Neutrophil (primary cell): Measurements from ENCODE around the gene DDR1.
A peak's percentile ranks its signal among the peaks of the same experiment; 100 is the strongest.
"Not testable (repeated sequence)": the region's sequence is repeated elsewhere in the genome, so short reads cannot be mapped to it uniquely, and the experiment has no call there.

ENCODE experiments used
- H3K27ac ChIP-seq: fragments of 200-600 bp; sonication (generic); 2 replicates; pipeline ENCODE4 v1.5.1; 2016; ENCODE audit warnings: mild to moderate bottlenecking, moderate library complexity
- H3K27me3 ChIP-seq: fragments of 200-600 bp; sonication (generic); 2 replicates; pipeline ENCODE4 v1.6.0; 2016; ENCODE audit warnings: mild to moderate bottlenecking
- H3K36me3 ChIP-seq: fragments of 200-600 bp; sonication (generic); 2 replicates; pipeline ENCODE4 v1.5.1; 2017
- H3K4me1 ChIP-seq, 2 experiments: fragments of 200-600 bp in 1 of 2; sonication (generic) in 1 of 2; 1 replicate in 1 of 2; 2 replicates in 1 of 2; pipeline versions ENCODE4 v1.5.1 to v1.6.1; 2013 to 2016; ENCODE audit warnings: low read depth in 1 of 2, low read length in 1 of 2, mild to moderate bottlenecking in 1 of 2, moderate library complexity in 1 of 2; ENCODE audit not compliant: control insufficient read depth in 1 of 2, insufficient read depth in 1 of 2
- H3K4me3 ChIP-seq, 2 experiments: fragments of 200-600 bp in 1 of 2; sonication (generic) in 1 of 2; 1 replicate in 1 of 2; 2 replicates in 1 of 2; pipeline ENCODE4 v1.5.1; 2013 to 2016; ENCODE audit warnings: low read depth in 1 of 2, low read length in 1 of 2, mild to moderate bottlenecking in 1 of 2, moderate library complexity in 1 of 2
- H3K9me3 ChIP-seq: fragments of 200-600 bp; sonication (generic); 2 replicates; pipeline ENCODE4 v1.5.1; 2016
- CTCF ChIP-seq: fragments of 200-600 bp; sonication (generic); IDR thresholded peaks from 2 replicates; pipeline ENCODE4 v1.5.1; 2016; ENCODE audit warnings: antibody characterized with exemption

The DDR1 gene

GRCh38 chr6:30903236-30903635, 18.9 kb downstream of the DDR1 start:
- Histone ChIP-seq H3K36me3 (no peaks in the 10 kb centered on the region), H3K27me3 (peaks cover 3% of the 10 kb centered on the region), H3K4me1 (peaks cover 6 to 7% of the 10 kb centered on the region in 2 experiments), H3K27ac (no peak overlapping the region), H3K9me3 (no peaks in the 10 kb centered on the region), H3K4me3 (no peak overlapping the region)
- no peak for TF ChIP-seq CTCF

- Histone ChIP-seq H3K36me3 (peaks cover 15% of the 10 kb centered on the region), H3K4me3 (peak overlapping the region; percentile 68 to 69), H3K27ac (peak overlapping the region; percentile 26), H3K4me1 (peaks cover 11 to 15% of the 10 kb centered on the region in 2 experiments)
- H3K27me3 ChIP-seq, H3K9me3 ChIP-seq: not testable (repeated sequence)
Measured at GRCh38 chr6:30907290-30907757, 23.0 kb downstream of the DDR1 start.

GRCh38 chr6:30907758-30908591, 23.7 kb downstream of the DDR1 start, which contains the start of gene GTF2H4:
GTF2H4 (plus strand) TSS chr6:30908207.
- no peaks in the 10 kb centered on the region for H3K27me3 ChIP-seq
- peaks cover 11 to 15% of the 10 kb centered on the region in 2 experiments for H3K4me1 ChIP-seq
- H3K36me3 ChIP-seq = peaks cover 18% of the 10 kb centered on the region
- H3K9me3 ChIP-seq = no peaks in the 10 kb centered on the region
- TF ChIP-seq CTCF = no peak
- peak within 1 kb of the TSS; percentile 26 for H3K27ac ChIP-seq
- H3K4me3 ChIP-seq = peak within 1 kb of the TSS; percentile 68 to 69

- no peak for TF ChIP-seq CTCF
- Histone ChIP-seq H3K27me3 (no peaks in the 10 kb centered on the region), H3K4me3 (peak overlapping the region; percentile 68 to 69), H3K36me3 (peaks cover 18% of the 10 kb centered on the region), H3K4me1 (peaks cover 15 to 19% of the 10 kb centered on the region in 2 experiments), H3K9me3 (no peaks in the 10 kb centered on the region), H3K27ac (no peak overlapping the region)
Measured at GRCh38 chr6:30908700-30909099, 24.4 kb downstream of the DDR1 start.

GRCh38 chr6:30910473-30910872, 26.2 kb downstream of the DDR1 start:
- not testable (repeated sequence) for H3K27me3 ChIP-seq, H3K9me3 ChIP-seq, H3K4me3 ChIP-seq, H3K27ac ChIP-seq
- H3K4me1 ChIP-seq = peaks cover 27 to 29% of the 10 kb centered on the region in 2 experiments
- H3K36me3 ChIP-seq = peaks cover 18% of the 10 kb centered on the region

- no peak for TF ChIP-seq CTCF
- Histone ChIP-seq H3K27me3 (no peaks in the 10 kb centered on the region), H3K9me3 (no peaks in the 10 kb centered on the region), H3K4me3 (peak overlapping the region in 1 of 2 experiments; percentile 75), H3K4me1 (peaks cover 23 to 24% of the 10 kb centered on the region in 2 experiments), H3K27ac (no peak overlapping the region), H3K36me3 (peaks cover 20% of the 10 kb centered on the region)
Measured at GRCh38 chr6:30912746-30913520, 28.6 kb downstream of the DDR1 start.
